Upper lobe of left lung (tissue), 4 donors: ENCODE measurements around the gene CYTH2.

ENCODE experiments used
- CTCF ChIP-seq, 6 experiments: fragments of 450-650 bp in 4 of 6; fragments of 200-600 bp in 2 of 6; sonication (generic) in 2 of 6; IDR thresholded peaks; one replicate each; pipeline ENCODE4 v1.5.1; 2016 to 2019; ENCODE audit warnings: antibody characterized with exemption in 6 of 6
- EP300 ChIP-seq, 4 donors: sonication (generic); formaldehyde crosslinking; IDR thresholded peaks; one replicate each; pipeline ENCODE4 v1.5.1; 2017; ENCODE audit warnings: antibody characterized with exemption in 4 of 4, control low read depth in 2 of 4
- POLR2A ChIP-seq, 4 donors: fragments of 450-650 bp; IDR thresholded peaks; one replicate each; pipeline ENCODE4 v1.5.1; 2016 to 2017; ENCODE audit warnings: antibody characterized with exemption in 4 of 4, mild to moderate bottlenecking in 2 of 4
- POLR2AphosphoS5 ChIP-seq, 2 donors: sonication (generic); formaldehyde crosslinking; IDR thresholded peaks; one replicate each; pipeline ENCODE4 v1.5.1; 2017; ENCODE audit warnings: antibody characterized with exemption in 2 of 2

- TF ChIP-seq CTCF (IDR thresholded peaks at IDR 0.05) (no peak), EP300 (IDR thresholded peaks at IDR 0.05) (no peak), POLR2A (IDR thresholded peaks at IDR 0.05) (no peak), POLR2AphosphoS5 (IDR thresholded peaks at IDR 0.05) (no peak)
These were observed 26.8 kb upstream of the CYTH2 start for GRCh38 chr19:48442116-48443035.
